Hepatocyte (in vitro differentiated cells): ENCODE measurements around the gene ARL5A.

Experiments used
- CTCF ChIP-seq: fragments of 200-600 bp; sonication (generic); IDR thresholded peaks from 2 replicates; pipeline ENCODE4 v1.5.1; 2016; ENCODE audit warnings: antibody characterized with exemption, mild to moderate bottlenecking; ENCODE audit not compliant: poor library complexity
- EZH2 ChIP-seq: fragments of 200-600 bp; sonication (generic); IDR thresholded peaks from 2 replicates; pipeline ENCODE4 v1.6.1; 2016; ENCODE audit warnings: antibody characterized with exemption, mild to moderate bottlenecking, borderline replicate concordance
- EZH2phosphoT487 ChIP-seq: fragments of 200-600 bp; sonication (generic); IDR thresholded peaks from one replicate; pipeline ENCODE4 v1.6.1; 2018; ENCODE audit warnings: antibody characterized with exemption, mild to moderate bottlenecking, low read depth, moderate library complexity; ENCODE audit not compliant: unreplicated experiment, severe bottlenecking

- TF ChIP-seq CTCF (no peak), EZH2 (no peak), EZH2phosphoT487 (no peak)
Observed at GRCh38 chr2:151844211-151844896, 16.1 kb upstream of the ARL5A start.
